ENCODE measurements around the gene KMT5C. TPM values are rescaled to one million over a fixed set of nuclear protein-coding genes. Genes with fewer than 3 reads are reported as not detected.

KMT5C gene
- total and polyA plus RNA-seq, 2 experiments from 2014 or later = 2.7 to 8.1 TPM

DNA sequence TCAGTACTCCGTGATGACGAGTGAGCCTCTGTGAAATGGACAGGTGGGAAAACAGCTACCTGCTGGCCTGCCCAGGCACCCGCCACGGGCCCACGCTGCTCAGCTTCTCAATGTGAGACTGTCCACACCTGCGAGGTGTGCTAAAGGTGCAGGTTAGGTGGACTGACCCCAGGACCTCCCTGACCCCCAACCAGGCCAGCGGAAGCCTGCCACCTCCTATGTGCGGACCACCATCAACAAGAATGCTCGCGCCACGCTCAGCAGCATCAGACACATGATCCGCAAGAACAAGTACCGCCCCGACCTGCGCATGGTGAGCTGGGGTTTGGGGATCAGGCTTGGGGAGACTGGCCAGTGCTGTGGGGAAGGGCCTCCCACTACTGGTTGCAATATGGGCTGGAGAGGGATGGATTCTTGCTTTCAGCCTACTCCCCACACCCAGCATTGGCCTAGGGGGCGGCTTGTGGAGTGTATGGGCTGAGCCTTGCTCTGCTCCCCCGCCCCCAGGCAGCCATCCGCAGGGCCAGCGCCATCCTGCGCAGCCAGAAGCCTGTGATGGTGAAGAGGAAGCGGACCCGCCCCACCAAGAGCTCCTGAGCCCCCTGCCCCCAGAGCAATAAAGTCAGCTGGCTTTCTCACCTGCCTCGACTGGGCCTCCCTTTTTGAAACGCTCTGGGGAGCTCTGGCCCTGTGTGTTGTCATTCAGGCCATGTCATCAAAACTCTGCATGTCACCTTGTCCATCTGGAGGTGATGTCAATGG lies 48.2 kb downstream of the KMT5C start:
- in situ Hi-C loops (cut with MboI) = no loop called here
- no peaks in the 10 kb centered on the region for H3K9me2 ChIP-seq (ENCODE audit: insufficient read depth)
- peaks cover 33% of the 10 kb centered on the region for H3K4me1 ChIP-seq (ENCODE audit: insufficient read depth)
- H3K27ac ChIP-seq = 0 out of 2 replicates have a peak overlapping the region, but pooled peaks have one; percentile 68
- peak overlapping the region; percentile 95 for H3K4me2 ChIP-seq (ENCODE audit: unreplicated experiment)
- H3K27me3 ChIP-seq (replicated peaks; ENCODE audit: insufficient read depth) = no peaks in the 10 kb centered on the region
- TF ChIP-seq EZH2 (IDR thresholded peaks at IDR 0.05; ENCODE audit: insufficient read depth, poor library complexity, severe bottlenecking) (no peak), EZH2phosphoT487 (IDR thresholded peaks at IDR 0.05; ENCODE audit: insufficient read depth, low read depth) (no peak)
- no peak overlapping the region for H2AFZ ChIP-seq
- peaks cover 16% of the 10 kb centered on the region; the same call in 1 of the 2 replicates for H4K20me1 ChIP-seq (ENCODE audit: insufficient read depth)
- H3F3A ChIP-seq (ENCODE audit: insufficient read depth) = peaks cover 40% of the 10 kb centered on the region
- peak overlapping the region; percentile 94 for H3K4me3 ChIP-seq
- H3K9ac ChIP-seq = peak overlapping the region; percentile 92
- WGBS, 2 experiments (ENCODE audit: low coverage in 1 of 2, low lambda C conversion rate in 2 of 2, missing lambda C conversion rate in 2 of 2) = 87 to 90% methylated on average over 20 of the region's 24 CpGs
- H3K9me3 ChIP-seq (ENCODE audit: low read depth) = no peaks in the 10 kb centered on the region
- H3K36me3 ChIP-seq (ENCODE audit: low read depth) = peaks cover 27% of the 10 kb centered on the region; the same call in 1 of the 2 replicates
- no peak for DNase-seq
- peaks cover 54% of the 10 kb centered on the region for H3K79me2 ChIP-seq (ENCODE audit: insufficient read depth)

GRCh38 chr19:55389386-55390317 lies 50.0 kb downstream of the KMT5C start:
- H3K4me1 ChIP-seq (ENCODE audit: insufficient read depth) = peaks cover 25% of the 10 kb centered on the region
- peaks cover 54% of the 10 kb centered on the region for H3K79me2 ChIP-seq (ENCODE audit: insufficient read depth)
- no peak overlapping the region for H2AFZ ChIP-seq
- 84% methylated on average over 21 of the region's 21 CpGs for WGBS, 2 experiments (ENCODE audit: low coverage in 1 of 2, low lambda C conversion rate in 2 of 2, missing lambda C conversion rate in 2 of 2)
- TF ChIP-seq EZH2phosphoT487 (IDR thresholded peaks at IDR 0.05; ENCODE audit: insufficient read depth, low read depth) (no peak), EZH2 (IDR thresholded peaks at IDR 0.05; ENCODE audit: insufficient read depth, poor library complexity, severe bottlenecking) (no peak)
- no peak overlapping the region for H3K27ac ChIP-seq
- no peaks in the 10 kb centered on the region for H3K27me3 ChIP-seq (replicated peaks; ENCODE audit: insufficient read depth)
- no peaks in the 10 kb centered on the region for H3K9me3 ChIP-seq (ENCODE audit: low read depth)
- peaks cover 16% of the 10 kb centered on the region; the same call in 1 of the 2 replicates for H4K20me1 ChIP-seq (ENCODE audit: insufficient read depth)
- peaks cover 43% of the 10 kb centered on the region for H3F3A ChIP-seq (ENCODE audit: insufficient read depth)
- peaks cover 27% of the 10 kb centered on the region; the same call in 1 of the 2 replicates for H3K36me3 ChIP-seq (ENCODE audit: low read depth)
- H3K4me2 ChIP-seq (ENCODE audit: unreplicated experiment) = no peak overlapping the region
- H3K9me2 ChIP-seq (ENCODE audit: insufficient read depth) = no peaks in the 10 kb centered on the region
- H3K9ac ChIP-seq = peak overlapping the region; percentile 92; the same call in 1 of the 2 replicates
- H3K4me3 ChIP-seq = no peak overlapping the region
- DNase-seq = no peak
- in situ Hi-C loops (cut with MboI) = no loop called here

DNA sequence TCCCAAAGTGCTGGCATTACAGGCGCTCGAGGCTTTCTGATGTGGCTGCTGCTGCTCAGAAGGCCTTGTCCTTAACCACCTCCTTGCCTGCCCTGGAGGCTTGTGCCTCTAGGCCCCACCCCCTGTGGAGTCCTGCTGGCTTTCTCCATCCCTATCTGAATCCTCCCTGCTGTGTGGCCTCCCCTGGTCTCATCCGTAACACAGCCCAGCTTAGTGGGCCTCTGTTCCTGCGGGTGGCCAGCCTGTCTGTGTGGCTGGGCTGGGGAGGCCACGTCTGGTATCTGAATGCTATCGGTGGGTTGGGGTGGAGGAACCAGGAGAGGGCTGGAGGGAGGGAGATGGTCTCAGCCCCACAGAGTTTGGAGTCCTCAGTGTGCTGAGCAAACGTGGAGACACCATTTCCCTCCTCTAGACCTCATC lies 50.8 kb downstream of the KMT5C start:
- in situ Hi-C loops (cut with MboI) = no loop called here
- H3K4me2 ChIP-seq (ENCODE audit: unreplicated experiment) = no peak overlapping the region
- H4K20me1 ChIP-seq (ENCODE audit: insufficient read depth) = peaks cover 16% of the 10 kb centered on the region; the same call in 1 of the 2 replicates

GRCh38 chr19:55391191-55391670 lies 51.6 kb downstream of the KMT5C start:
- no peak overlapping the region for H3K4me2 ChIP-seq (ENCODE audit: unreplicated experiment)
- H3K4me1 ChIP-seq (ENCODE audit: insufficient read depth) = peaks cover 20% of the 10 kb centered on the region; the same call in 1 of the 2 replicates
- TF ChIP-seq EZH2 (IDR thresholded peaks at IDR 0.05; ENCODE audit: insufficient read depth, poor library complexity, severe bottlenecking) (no peak), EZH2phosphoT487 (IDR thresholded peaks at IDR 0.05; ENCODE audit: insufficient read depth, low read depth) (no peak)
- no peak overlapping the region for H3K4me3 ChIP-seq
- H3K9me2 ChIP-seq (ENCODE audit: insufficient read depth) = no peaks in the 10 kb centered on the region
- peaks cover 50% of the 10 kb centered on the region for H3K79me2 ChIP-seq (ENCODE audit: insufficient read depth)
- peaks cover 43% of the 10 kb centered on the region for H3F3A ChIP-seq (ENCODE audit: insufficient read depth)
- in situ Hi-C loops (cut with MboI) = no loop called here
- H3K36me3 ChIP-seq (ENCODE audit: low read depth) = peaks cover 27% of the 10 kb centered on the region; the same call in 1 of the 2 replicates
- no peaks in the 10 kb centered on the region for H3K9me3 ChIP-seq (ENCODE audit: low read depth)
- H4K20me1 ChIP-seq (ENCODE audit: insufficient read depth) = peaks cover 16% of the 10 kb centered on the region; the same call in 1 of the 2 replicates
- no peaks in the 10 kb centered on the region for H3K27me3 ChIP-seq (replicated peaks; ENCODE audit: insufficient read depth)
- no peak overlapping the region for H2AFZ ChIP-seq
- 66 to 70% methylated on average over 12 of the region's 12 CpGs for WGBS, 2 experiments (ENCODE audit: low coverage in 1 of 2, low lambda C conversion rate in 2 of 2, missing lambda C conversion rate in 2 of 2)
- no peak for DNase-seq
- H3K9ac ChIP-seq = no peak overlapping the region
- H3K27ac ChIP-seq = no peak overlapping the region

More for the DNA sequence above, 50.8 kb downstream of the KMT5C start:
- Histone ChIP-seq H3K4me1 (ENCODE audit: insufficient read depth) (peaks cover 20% of the 10 kb centered on the region; the same call in 1 of the 2 replicates), H3K4me3 (no peak overlapping the region), H3K9me3 (ENCODE audit: low read depth) (no peaks in the 10 kb centered on the region), H3K27me3 (replicated peaks; ENCODE audit: insufficient read depth) (no peaks in the 10 kb centered on the region), H3K9ac (no peak overlapping the region), H3K79me2 (ENCODE audit: insufficient read depth) (peaks cover 54% of the 10 kb centered on the region), H3K27ac (no peak overlapping the region), H3F3A (ENCODE audit: insufficient read depth) (peaks cover 43% of the 10 kb centered on the region), H3K36me3 (ENCODE audit: low read depth) (peaks cover 27% of the 10 kb centered on the region; the same call in 1 of the 2 replicates), H2AFZ (no peak overlapping the region), H3K9me2 (ENCODE audit: insufficient read depth) (no peaks in the 10 kb centered on the region)
- 77 to 81% methylated on average over 7 of the region's 7 CpGs for WGBS, 2 experiments (ENCODE audit: low coverage in 1 of 2, low lambda C conversion rate in 2 of 2, missing lambda C conversion rate in 2 of 2)
- no peak for DNase-seq
- TF ChIP-seq EZH2phosphoT487 (IDR thresholded peaks at IDR 0.05; ENCODE audit: insufficient read depth, low read depth) = no peak
- no peak for TF ChIP-seq EZH2 (IDR thresholded peaks at IDR 0.05; ENCODE audit: insufficient read depth, poor library complexity, severe bottlenecking)

Measured in GM23248 (cell line).